NCI-H748 (cell line): ENCODE results near the gene SLC9A2.

Source experiments
- DNase-seq: peaks from one replicate; lab custom pipeline; 2025; ENCODE audit not compliant: unreplicated experiment; lab: John Stamatoyannopoulos, UW

SLC9A2 gene

GRCh38 chr2:102724553-102724952 is 105.2 kb downstream of the SLC9A2 start:
- DNase-seq: no peak

GRCh38 chr2:102726128-102727087 is 107.1 kb downstream of the SLC9A2 start:
- no peak for DNase-seq

- DNase-seq: peak; percentile 56
Measured at GRCh38 chr2:102735416-102736109, 116.2 kb downstream of the SLC9A2 start.

- DNase-seq: peak; percentile 81
Measured at GRCh38 chr2:102736110-102736409, 116.7 kb downstream of the SLC9A2 start.

- DNase-seq: peak; percentile 82
Measured at GRCh38 chr2:102736410-102737409, 117.4 kb downstream of the SLC9A2 start.

- DNase-seq: no peak
Measured at GRCh38 chr2:102737431-102737830, 118.1 kb downstream of the SLC9A2 start.

GRCh38 chr2:102743259-102743658 is 123.9 kb downstream of the SLC9A2 start:
- no peak for DNase-seq

GRCh38 chr2:102748107-102748506 is 128.8 kb downstream of the SLC9A2 start:
- DNase-seq: no peak

- DNase-seq: no peak
Measured at GRCh38 chr2:102749938-102750337, 130.6 kb downstream of the SLC9A2 start.

- peak; percentile 50 for DNase-seq
Measured at GRCh38 chr2:102753563-102754159, 134.3 kb downstream of the SLC9A2 start.

- no peak for DNase-seq
Measured at GRCh38 chr2:102754456-102755145, 135.2 kb downstream of the SLC9A2 start.

- no peak for DNase-seq
Measured at GRCh38 chr2:102755284-102755683, 135.9 kb downstream of the SLC9A2 start.

GRCh38 chr2:102758439-102758838 is 139.1 kb downstream of the SLC9A2 start:
- DNase-seq: no peak
